SK-N-SH treated with all-trans-retinoic acid at 6 μM for 48 hours (cell line): ENCODE data around the gene PEX1.

Experiments
- CREB5 ChIP-seq: fragments of 250-450 bp; sonication (Bioruptor Pico); IDR thresholded peaks from 2 replicates; pipeline ENCODE4 v1.5.1; 2020; ENCODE audit warnings: low read depth, mild to moderate bottlenecking, moderate library complexity
- PATZ1 ChIP-seq: fragments of 250-450 bp; sonication (Bioruptor Pico); IDR thresholded peaks from 2 replicates; pipeline ENCODE4 v1.8.0; 2020; ENCODE audit warnings: mild to moderate bottlenecking, moderate library complexity, borderline replicate concordance
- POU6F1 ChIP-seq: fragments of 250-450 bp; sonication (Bioruptor Pico); IDR thresholded peaks from 2 replicates; pipeline ENCODE4 v1.8.0; 2021; ENCODE audit warnings: low read depth, mild to moderate bottlenecking, moderate library complexity, borderline replicate concordance
- RARB ChIP-seq: fragments of 250-450 bp; sonication (Bioruptor Pico); IDR thresholded peaks from 2 replicates; pipeline ENCODE4 v1.8.0; 2021; ENCODE audit warnings: mild to moderate bottlenecking, moderate library complexity
- TOX ChIP-seq: fragments of 250-450 bp; sonication (Bioruptor Pico); IDR thresholded peaks from 2 replicates; pipeline ENCODE4 v1.8.0; 2021; ENCODE audit warnings: mild to moderate bottlenecking, moderate library complexity, borderline replicate concordance
- TSHZ2 ChIP-seq: fragments of 250-450 bp; sonication (Bioruptor Pico); IDR thresholded peaks from 2 replicates; pipeline ENCODE4 v1.5.0; 2020; ENCODE audit warnings: mild to moderate bottlenecking, moderate library complexity
- ZFP3 ChIP-seq: fragments of 250-450 bp; sonication (Bioruptor Pico); IDR thresholded peaks from 2 replicates; pipeline ENCODE4 v1.5.0; 2020; ENCODE audit warnings: mild to moderate bottlenecking, moderate library complexity
- ZFP30 ChIP-seq: fragments of 450-650 bp; formaldehyde crosslinking; IDR thresholded peaks from 2 replicates; pipeline ENCODE4 v1.5.0; 2022; ENCODE audit warnings: mild to moderate bottlenecking, moderate library complexity
- ZNF8 ChIP-seq: fragments of 450-650 bp; formaldehyde crosslinking; IDR thresholded peaks from 2 replicates; pipeline ENCODE4 v1.5.0; 2020; ENCODE audit warnings: mild to moderate bottlenecking, moderate library complexity

GRCh38 chr7:92460510-92460909 is 67.8 kb downstream of the PEX1 start:
- TF ChIP-seq ZFP3: no peak
- no peak for TF ChIP-seq RARB (CRISPR knock-in tag)
- TF ChIP-seq ZNF8: no peak
- TF ChIP-seq PATZ1 (CRISPR knock-in tag): no peak
- no peak for TF ChIP-seq POU6F1 (CRISPR knock-in tag)
- no peak for TF ChIP-seq TOX (CRISPR knock-in tag)
- TF ChIP-seq TSHZ2 (CRISPR knock-in tag): no peak
- no peak for TF ChIP-seq CREB5 (CRISPR knock-in tag)
- TF ChIP-seq ZFP30 (CRISPR knock-in tag): no peak
